Measurements from ENCODE around the gene LGALS3BP. TPM values are rescaled to one million over a fixed set of nuclear protein-coding genes. Genes with fewer than 3 reads are reported as not detected.
A peak's percentile ranks its signal among the peaks of the same experiment; 100 is the strongest.

The LGALS3BP gene
- total RNA-seq, 1 donor from 2014 or later: 78.5 TPM

DNA sequence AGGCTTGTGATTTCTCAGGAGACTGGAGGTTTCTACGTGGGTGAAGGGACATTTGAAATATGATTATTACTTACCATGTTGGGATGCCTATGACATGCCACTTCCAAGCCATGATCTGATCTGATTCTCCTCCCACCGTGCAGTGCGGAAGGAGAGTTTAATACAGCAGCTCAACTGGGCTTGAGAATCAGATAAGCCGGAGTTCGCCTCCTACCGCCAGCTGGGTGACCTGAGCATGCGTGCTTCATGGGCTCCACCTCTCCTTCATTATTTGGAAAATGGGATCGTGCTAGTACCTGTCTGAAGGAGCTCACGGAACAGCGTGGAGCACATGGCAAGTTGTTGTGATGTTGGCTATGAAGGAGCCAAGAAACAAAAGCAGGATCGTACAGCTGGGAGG is 42.2 kb downstream of the LGALS3BP start:
- no peaks in the 10 kb centered on the region for H3K9me3 Mint-ChIP-seq
- H3K27ac Mint-ChIP-seq: no peak overlapping the region
- peaks cover 4% of the 10 kb centered on the region for H3K4me1 Mint-ChIP-seq (ENCODE audit: low read depth)
- no peaks in the 10 kb centered on the region for H3K36me3 Mint-ChIP-seq (ENCODE audit: low read depth)
- DNase-seq (ENCODE audit: low spot score): no peak
- no peaks in the 10 kb centered on the region for H3K27me3 Mint-ChIP-seq (ENCODE audit: insufficient read depth)
- no peak overlapping the region for H3K4me3 Mint-ChIP-seq
- intact Hi-C loops (cut with micrococcal nuclease): no loop called here

DNA sequence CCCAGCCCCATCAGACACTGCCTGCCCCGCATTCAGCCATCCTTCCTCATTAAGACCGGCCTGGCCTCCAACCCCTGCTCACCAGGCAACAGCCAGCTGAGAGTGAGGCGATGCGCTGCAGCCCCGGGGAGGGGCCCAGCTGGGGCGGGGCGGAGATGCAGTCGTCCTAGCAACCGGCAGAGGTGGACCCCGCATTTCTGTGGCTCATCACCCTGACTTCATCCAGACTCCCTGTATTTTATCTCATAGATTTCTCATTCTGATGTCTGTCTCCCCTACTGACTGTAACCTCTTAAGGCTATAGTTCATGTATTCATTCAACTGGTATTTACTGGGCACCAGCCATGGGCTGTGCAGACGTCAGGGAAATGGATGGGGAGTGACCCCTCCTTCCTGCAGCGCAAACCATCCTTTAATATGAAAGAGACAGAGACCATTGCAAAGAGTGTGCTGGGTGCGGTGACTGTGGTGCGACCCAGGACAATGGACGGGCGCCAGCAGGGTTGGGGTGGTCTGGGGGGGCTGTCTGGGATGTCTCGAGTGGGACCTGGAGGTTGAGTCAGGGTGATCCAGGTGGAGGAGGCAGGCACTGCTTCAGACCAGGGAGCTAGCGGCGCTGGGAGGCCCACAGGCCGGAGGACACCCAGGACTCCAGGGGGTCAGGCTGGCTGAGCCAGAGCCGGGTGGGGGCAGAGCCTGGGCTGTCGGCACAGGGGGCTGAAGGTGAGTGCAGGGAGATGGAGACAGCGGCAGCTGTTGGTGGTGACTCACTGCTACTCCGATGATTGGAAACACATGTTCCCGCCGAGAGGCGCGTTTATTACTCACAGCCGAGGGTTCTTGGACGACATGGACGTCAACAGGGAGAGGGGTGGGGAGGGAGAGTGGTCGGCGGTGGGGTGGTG is 44.1 kb downstream of the LGALS3BP start:
- Mint-ChIP-seq H3K4me3 (no peak overlapping the region), H3K27me3 (ENCODE audit: insufficient read depth) (peaks cover 3% of the 10 kb centered on the region), H3K9me3 (no peaks in the 10 kb centered on the region), H3K36me3 (ENCODE audit: low read depth) (no peaks in the 10 kb centered on the region), H3K4me1 (ENCODE audit: low read depth) (peaks cover 4% of the 10 kb centered on the region), H3K27ac (no peak overlapping the region)
- DNase-seq (ENCODE audit: low spot score): no peak
- intact Hi-C loops (cut with micrococcal nuclease): no loop called here

DNA sequence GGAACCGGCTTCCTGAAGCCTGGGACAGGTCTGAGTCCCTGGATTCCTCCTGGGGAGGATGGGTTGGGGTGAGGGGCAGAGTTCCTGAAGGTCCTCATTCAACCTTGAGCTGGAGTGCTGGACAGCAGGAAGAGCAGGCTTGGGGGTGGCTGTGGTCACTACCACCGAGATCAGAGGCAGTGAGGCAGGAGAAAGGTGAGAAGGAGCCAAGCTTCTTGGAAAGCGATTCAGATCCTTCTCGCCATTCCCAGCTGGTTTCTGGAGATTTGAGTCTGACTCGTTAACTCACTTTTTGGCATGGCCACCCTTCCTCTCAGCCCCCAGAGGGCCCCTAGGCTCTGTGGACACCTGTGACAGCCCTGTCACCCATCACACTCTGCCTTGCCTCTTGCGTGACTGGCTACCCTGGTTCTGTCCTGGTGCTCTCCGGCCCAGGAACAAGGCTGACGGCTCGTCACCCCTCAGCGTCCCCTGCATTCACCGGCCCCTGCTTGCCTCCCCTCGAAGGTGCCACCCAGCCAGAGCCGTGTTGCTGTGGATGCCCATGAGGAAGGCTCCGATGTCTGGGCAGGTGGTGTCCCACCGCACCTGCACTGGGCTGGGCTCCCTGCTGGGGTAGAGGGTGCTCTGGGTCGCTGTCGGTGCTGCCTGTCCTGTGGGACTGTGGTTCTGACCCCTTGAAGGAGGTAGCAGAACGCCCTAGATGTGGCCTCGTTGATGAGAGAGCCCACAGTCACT is 44.9 kb downstream of the LGALS3BP start:
- intact Hi-C loops (cut with micrococcal nuclease): no loop called here
- no peak overlapping the region for H3K4me3 Mint-ChIP-seq
- no peaks in the 10 kb centered on the region for H3K36me3 Mint-ChIP-seq (ENCODE audit: low read depth)
- H3K27ac Mint-ChIP-seq: no peak overlapping the region
- H3K9me3 Mint-ChIP-seq: no peaks in the 10 kb centered on the region
- no peak for DNase-seq (ENCODE audit: low spot score)
- peaks cover 3% of the 10 kb centered on the region for H3K27me3 Mint-ChIP-seq (ENCODE audit: insufficient read depth)
- peaks cover 4% of the 10 kb centered on the region for H3K4me1 Mint-ChIP-seq (ENCODE audit: low read depth)

DNA sequence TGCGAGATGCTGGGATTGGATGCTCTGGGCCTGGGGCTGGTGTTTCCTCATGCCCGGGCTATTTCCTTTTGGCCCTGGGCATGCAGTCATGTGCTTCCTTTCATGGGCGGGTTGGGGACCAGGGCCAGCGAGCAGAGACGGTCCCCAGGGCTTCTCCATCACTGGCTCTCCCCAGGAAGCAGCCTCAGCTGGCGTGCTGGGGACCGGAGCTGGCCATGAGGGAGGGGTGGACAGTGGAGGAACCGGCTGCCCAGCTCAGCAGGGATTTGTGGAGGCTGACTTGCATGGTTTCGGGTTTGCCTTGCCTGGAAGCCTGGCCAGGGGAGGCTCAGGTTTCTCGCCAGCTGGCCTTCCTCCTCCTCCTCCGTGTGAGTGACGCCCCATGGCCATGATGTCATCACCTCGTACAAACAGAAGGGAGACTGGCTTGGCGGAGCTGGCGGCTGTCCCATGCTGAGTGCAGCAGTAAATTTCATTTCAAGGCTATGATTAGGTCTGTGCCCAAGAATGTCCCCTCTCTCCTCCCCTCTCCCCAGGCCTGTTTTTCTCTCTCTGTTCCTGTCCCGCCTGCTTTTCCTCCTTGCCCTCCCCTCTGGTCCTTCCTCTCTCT is 45.7 kb downstream of the LGALS3BP start:
- Mint-ChIP-seq H3K27ac (no peak overlapping the region), H3K4me1 (ENCODE audit: low read depth) (peaks cover 4% of the 10 kb centered on the region), H3K36me3 (ENCODE audit: low read depth) (no peaks in the 10 kb centered on the region), H3K9me3 (no peaks in the 10 kb centered on the region), H3K4me3 (no peak overlapping the region), H3K27me3 (ENCODE audit: insufficient read depth) (peaks cover 3% of the 10 kb centered on the region)
- intact Hi-C loops (cut with micrococcal nuclease): no loop called here
- no peak for DNase-seq (ENCODE audit: low spot score)

- Mint-ChIP-seq H3K9me3 (no peaks in the 10 kb centered on the region), H3K4me3 (no peak overlapping the region), H3K36me3 (ENCODE audit: low read depth) (no peaks in the 10 kb centered on the region), H3K27ac (peak overlapping the region; percentile 75), H3K27me3 (ENCODE audit: insufficient read depth) (peaks cover 11% of the 10 kb centered on the region), H3K4me1 (ENCODE audit: low read depth) (peaks cover 4% of the 10 kb centered on the region)
- DNase-seq (ENCODE audit: low spot score): peak; percentile 32
- intact Hi-C loops (cut with micrococcal nuclease): no loop called here
These were observed 46.4 kb downstream of the LGALS3BP start for GRCh38 chr17:78933025-78933958.

GRCh38 chr17:78929908-78930775 is 49.6 kb downstream of the LGALS3BP start:
- H3K9me3 Mint-ChIP-seq: no peaks in the 10 kb centered on the region
- H3K36me3 Mint-ChIP-seq (ENCODE audit: low read depth): no peaks in the 10 kb centered on the region
- H3K4me1 Mint-ChIP-seq (ENCODE audit: low read depth): peaks cover 4% of the 10 kb centered on the region
- H3K4me3 Mint-ChIP-seq: no peak overlapping the region
- H3K27me3 Mint-ChIP-seq (ENCODE audit: insufficient read depth): peaks cover 28% of the 10 kb centered on the region
- intact Hi-C loops (cut with micrococcal nuclease): no loop called here
- H3K27ac Mint-ChIP-seq: no peak overlapping the region
- DNase-seq (ENCODE audit: low spot score): no peak

DNA sequence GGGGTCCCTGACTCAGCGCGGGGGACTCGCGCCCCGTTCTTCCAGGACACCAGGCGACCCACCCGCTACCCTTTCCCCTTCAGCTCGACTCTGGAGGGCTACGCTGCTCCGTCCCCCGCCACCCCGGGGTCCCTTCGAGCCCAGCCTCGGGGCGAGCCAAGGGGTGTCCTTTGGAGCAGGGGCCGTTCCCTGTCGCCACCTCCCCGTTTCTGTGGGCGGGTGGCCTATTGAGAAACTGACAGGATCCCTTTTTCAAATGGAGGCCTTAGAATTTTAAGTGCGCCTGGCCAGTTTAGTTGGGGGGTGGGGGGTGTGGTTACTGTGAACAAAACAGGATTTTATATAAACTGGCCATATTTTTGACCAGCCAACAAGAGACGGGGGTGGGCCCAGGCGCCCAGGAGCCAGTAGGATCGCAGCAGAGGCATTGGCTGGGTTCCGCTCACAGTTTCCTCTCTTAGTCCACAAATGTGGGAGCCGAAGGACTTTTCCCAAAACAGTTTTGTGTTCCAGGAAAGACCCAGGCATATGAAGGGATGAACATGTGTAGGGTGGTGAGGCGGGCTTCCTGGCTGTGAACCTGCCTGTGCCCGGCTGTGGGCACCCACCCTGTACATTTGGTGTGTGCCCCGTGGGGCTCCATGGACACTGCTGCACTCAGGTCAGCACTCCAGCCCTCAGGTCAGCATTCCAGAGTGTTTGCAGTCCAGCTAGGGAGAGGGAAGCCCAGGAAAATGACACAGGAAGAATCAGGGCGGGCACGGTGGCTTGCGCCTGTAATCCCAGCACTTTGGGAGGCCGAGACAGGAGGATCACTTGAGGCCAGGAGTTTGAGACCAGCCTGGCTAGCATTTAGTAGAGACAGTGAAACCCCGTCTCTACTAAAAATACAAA is 53.8 kb downstream of the LGALS3BP start:
- H3K4me1 Mint-ChIP-seq (ENCODE audit: low read depth): peaks cover 5% of the 10 kb centered on the region
- peaks cover 35% of the 10 kb centered on the region for H3K27me3 Mint-ChIP-seq (ENCODE audit: insufficient read depth)
- peak overlapping the region; percentile 33 for H3K4me3 Mint-ChIP-seq
- H3K9me3 Mint-ChIP-seq: no peaks in the 10 kb centered on the region
- intact Hi-C loops (cut with micrococcal nuclease): loop anchor here (1.0 kb wide), 1 partner anchor 61 kb away; no protein-coding TSS in a partner anchor
- H3K36me3 Mint-ChIP-seq (ENCODE audit: low read depth): no peaks in the 10 kb centered on the region
- no peak for DNase-seq (ENCODE audit: low spot score)
- no peak overlapping the region for H3K27ac Mint-ChIP-seq

DNA sequence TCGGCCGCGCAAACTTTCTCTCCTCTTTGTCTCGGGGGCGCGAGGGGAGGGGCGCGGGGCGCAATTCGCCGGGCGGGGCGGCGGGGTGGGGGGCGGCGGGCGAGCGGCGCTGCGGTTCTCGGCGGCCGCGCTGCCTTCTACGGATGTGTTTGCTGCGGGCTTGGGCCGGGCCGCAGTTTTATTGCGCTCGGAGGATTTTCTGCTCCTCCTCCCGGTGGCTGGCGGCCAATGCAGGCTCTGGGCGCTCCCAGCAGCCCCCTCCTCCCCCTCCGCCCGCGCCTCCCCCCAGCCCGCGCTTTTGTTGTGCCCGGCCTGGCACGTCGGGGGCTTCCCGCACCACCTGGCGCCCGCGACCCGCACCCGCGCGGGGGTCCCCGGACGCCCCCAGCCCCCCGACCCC is 54.5 kb downstream of the LGALS3BP start, which contains the start of gene TIMP2:
Gene TIMP2, minus strand, starts transcription at position 154 of the 400 bp plus-strand sequence. CDS start 299 bp downstream, outside the sequence.
- DNase-seq (ENCODE audit: low spot score): peak; percentile 60

GRCh38 chr17:78924481-78925151 is 55.1 kb downstream of the LGALS3BP start:
- H3K9me3 Mint-ChIP-seq: no peaks in the 10 kb centered on the region
- no peak for DNase-seq (ENCODE audit: low spot score)
- H3K4me3 Mint-ChIP-seq: peak overlapping the region; percentile 47
- H3K27me3 Mint-ChIP-seq (ENCODE audit: insufficient read depth): peaks cover 35% of the 10 kb centered on the region
- H3K4me1 Mint-ChIP-seq (ENCODE audit: low read depth): peaks cover 5% of the 10 kb centered on the region
- H3K27ac Mint-ChIP-seq: no peak overlapping the region
- H3K36me3 Mint-ChIP-seq (ENCODE audit: low read depth): no peaks in the 10 kb centered on the region
- intact Hi-C loops (cut with micrococcal nuclease): loop anchor here (1.0 to 5.0 kb wide), 2 partner anchors 37 to 59 kb away; no protein-coding TSS in a partner anchor

More for the DNA sequence above, 54.5 kb downstream of the LGALS3BP start, which contains the start of gene TIMP2:
- no peaks in the 10 kb centered on the region for H3K36me3 Mint-ChIP-seq (ENCODE audit: low read depth)
- peaks cover 35% of the 10 kb centered on the region for H3K27me3 Mint-ChIP-seq (ENCODE audit: insufficient read depth)
- no peaks in the 10 kb centered on the region for H3K9me3 Mint-ChIP-seq
- H3K4me1 Mint-ChIP-seq (ENCODE audit: low read depth): peaks cover 5% of the 10 kb centered on the region
- intact Hi-C loops (cut with micrococcal nuclease): loop anchor here (1.0 kb wide), 1 partner anchor 60 kb away; no protein-coding TSS in a partner anchor
- peak within 1 kb of the TSS; percentile 47 for H3K4me3 Mint-ChIP-seq
- no peak within 1 kb of the TSS for H3K27ac Mint-ChIP-seq

Measured in activated T-helper 1 cell treated with anti-CD3 and anti-CD28 coated beads, Interleukin-12 subunit alpha, Interleukin-12 subunit beta, Interleukin-2, Interleukin-4 antibody, amounts not matched to agents 30 ng/mL and 10 ng/mL and 1 ng/mL, durations not matched to agents 14 hours and 24 hours and 36 hours (primary cell).